HL-60 (cell line): ENCODE measurements around the gene EBF4.

ENCODE experiments used
- DNase-seq, 2 experiments: peaks; one replicate each; pipeline ENCODE4 v3.0.0-alpha.2; 2010 to 2020; ENCODE audit warnings: low read depth in 1 of 2, low spot score in 1 of 2
- H3K27ac ChIP-seq: fragments of 250-450 bp; sonication (Bioruptor Pico); replicated peaks from 2 replicates; pipeline ENCODE4 v1.5.1; 2020; ENCODE audit warnings: mild to moderate bottlenecking, moderate library complexity
- H3K27me3 ChIP-seq: fragments of 250-450 bp; sonication (Bioruptor Pico); 2 replicates; pipeline ENCODE4 v1.5.1; 2021; ENCODE audit warnings: mild to moderate bottlenecking, moderate library complexity; ENCODE audit not compliant: insufficient read depth, poor library complexity, severe bottlenecking
- H3K4me3 ChIP-seq: replicated peaks from 2 replicates; pipeline ENCODE4 v1.5.1; 2011; ENCODE audit warnings: mild to moderate bottlenecking, control low read depth, low read length; ENCODE audit not compliant: insufficient read depth
- GABPA ChIP-seq: IDR thresholded peaks from 2 replicates; pipeline ENCODE4 v1.6.1; 2012; ENCODE audit warnings: low read depth
- POLR2AphosphoS5 ChIP-seq: IDR thresholded peaks from 2 replicates; pipeline ENCODE4 v1.6.1; 2012; ENCODE audit warnings: low read depth
- SPI1 ChIP-seq: IDR thresholded peaks from 2 replicates; pipeline ENCODE4 v1.6.1; 2012; ENCODE audit warnings: low read depth, mild to moderate bottlenecking, borderline replicate concordance
- TF ChIP-seq, protein P1 (sequence below): IDR thresholded peaks from one replicate; pipeline ENCODE4 v1.5.1; 2011; ENCODE audit warnings: low read length, control low read depth, inconsistent platforms; ENCODE audit not compliant: insufficient read depth
- TF ChIP-seq, protein P2 (sequence below): IDR thresholded peaks from 2 replicates; pipeline ENCODE4 v1.6.1; 2012; ENCODE audit warnings: low read depth; ENCODE audit not compliant: insufficient replicate concordance

The EBF4 gene

DNA sequence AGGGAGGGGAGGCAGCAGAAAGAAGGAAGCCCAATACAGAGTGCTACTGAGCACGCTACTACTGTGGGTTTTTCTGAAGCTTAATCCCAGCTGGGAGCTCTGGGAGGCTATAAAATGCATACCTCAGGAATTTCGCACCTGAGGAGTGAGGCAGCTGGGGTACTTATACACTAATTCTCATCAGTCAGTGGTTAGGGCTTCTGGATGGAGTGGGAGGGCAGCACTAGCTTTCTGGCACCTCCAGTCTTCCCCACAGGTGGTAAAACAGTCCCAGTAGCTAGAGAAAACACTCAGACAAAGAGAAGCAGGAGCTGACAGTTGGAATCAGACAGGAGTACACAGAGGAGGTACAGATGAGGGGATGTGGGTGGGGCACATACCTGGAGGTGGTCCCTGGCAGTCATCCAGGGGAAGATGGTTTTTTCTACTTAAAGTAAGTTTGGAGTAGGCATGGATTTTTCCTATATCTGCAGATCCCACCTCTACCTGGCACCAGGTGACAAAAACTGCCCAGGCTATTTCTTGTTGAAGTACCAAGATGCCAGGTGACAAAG is 70.1 kb downstream of the EBF4 start:
- DNase-seq: no peak
- Histone ChIP-seq H3K27ac (no peak overlapping the region), H3K27me3 (no peaks in the 10 kb centered on the region), H3K4me3 (no peak overlapping the region)
- TF ChIP-seq, protein P1, sequence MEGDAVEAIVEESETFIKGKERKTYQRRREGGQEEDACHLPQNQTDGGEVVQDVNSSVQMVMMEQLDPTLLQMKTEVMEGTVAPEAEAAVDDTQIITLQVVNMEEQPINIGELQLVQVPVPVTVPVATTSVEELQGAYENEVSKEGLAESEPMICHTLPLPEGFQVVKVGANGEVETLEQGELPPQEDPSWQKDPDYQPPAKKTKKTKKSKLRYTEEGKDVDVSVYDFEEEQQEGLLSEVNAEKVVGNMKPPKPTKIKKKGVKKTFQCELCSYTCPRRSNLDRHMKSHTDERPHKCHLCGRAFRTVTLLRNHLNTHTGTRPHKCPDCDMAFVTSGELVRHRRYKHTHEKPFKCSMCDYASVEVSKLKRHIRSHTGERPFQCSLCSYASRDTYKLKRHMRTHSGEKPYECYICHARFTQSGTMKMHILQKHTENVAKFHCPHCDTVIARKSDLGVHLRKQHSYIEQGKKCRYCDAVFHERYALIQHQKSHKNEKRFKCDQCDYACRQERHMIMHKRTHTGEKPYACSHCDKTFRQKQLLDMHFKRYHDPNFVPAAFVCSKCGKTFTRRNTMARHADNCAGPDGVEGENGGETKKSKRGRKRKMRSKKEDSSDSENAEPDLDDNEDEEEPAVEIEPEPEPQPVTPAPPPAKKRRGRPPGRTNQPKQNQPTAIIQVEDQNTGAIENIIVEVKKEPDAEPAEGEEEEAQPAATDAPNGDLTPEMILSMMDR: no peak
- TF ChIP-seq, protein P2, sequence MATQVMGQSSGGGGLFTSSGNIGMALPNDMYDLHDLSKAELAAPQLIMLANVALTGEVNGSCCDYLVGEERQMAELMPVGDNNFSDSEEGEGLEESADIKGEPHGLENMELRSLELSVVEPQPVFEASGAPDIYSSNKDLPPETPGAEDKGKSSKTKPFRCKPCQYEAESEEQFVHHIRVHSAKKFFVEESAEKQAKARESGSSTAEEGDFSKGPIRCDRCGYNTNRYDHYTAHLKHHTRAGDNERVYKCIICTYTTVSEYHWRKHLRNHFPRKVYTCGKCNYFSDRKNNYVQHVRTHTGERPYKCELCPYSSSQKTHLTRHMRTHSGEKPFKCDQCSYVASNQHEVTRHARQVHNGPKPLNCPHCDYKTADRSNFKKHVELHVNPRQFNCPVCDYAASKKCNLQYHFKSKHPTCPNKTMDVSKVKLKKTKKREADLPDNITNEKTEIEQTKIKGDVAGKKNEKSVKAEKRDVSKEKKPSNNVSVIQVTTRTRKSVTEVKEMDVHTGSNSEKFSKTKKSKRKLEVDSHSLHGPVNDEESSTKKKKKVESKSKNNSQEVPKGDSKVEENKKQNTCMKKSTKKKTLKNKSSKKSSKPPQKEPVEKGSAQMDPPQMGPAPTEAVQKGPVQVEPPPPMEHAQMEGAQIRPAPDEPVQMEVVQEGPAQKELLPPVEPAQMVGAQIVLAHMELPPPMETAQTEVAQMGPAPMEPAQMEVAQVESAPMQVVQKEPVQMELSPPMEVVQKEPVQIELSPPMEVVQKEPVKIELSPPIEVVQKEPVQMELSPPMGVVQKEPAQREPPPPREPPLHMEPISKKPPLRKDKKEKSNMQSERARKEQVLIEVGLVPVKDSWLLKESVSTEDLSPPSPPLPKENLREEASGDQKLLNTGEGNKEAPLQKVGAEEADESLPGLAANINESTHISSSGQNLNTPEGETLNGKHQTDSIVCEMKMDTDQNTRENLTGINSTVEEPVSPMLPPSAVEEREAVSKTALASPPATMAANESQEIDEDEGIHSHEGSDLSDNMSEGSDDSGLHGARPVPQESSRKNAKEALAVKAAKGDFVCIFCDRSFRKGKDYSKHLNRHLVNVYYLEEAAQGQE: no peak

DNA sequence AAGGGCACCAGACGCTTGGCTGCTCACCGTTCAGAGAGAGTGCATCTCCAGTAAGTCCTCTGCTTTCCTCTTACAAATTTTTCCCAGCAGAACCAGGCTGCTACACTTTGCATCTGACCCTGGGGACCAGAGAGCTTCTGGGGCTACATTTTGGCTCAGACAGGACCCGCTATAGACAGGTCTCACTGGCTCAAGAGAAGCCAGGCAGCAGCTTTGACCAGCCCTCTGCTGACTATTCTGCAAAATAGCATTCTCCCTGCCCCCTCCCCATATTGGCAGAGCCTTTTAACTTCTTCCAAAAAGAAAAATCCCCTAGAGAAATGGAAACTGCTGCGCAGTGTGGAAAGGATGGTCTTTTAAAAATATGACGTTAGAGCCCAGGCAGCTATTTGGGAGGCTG is 70.6 kb downstream of the EBF4 start:
- TF ChIP-seq, protein P2: no peak
- TF ChIP-seq GABPA (no peak), POLR2AphosphoS5 (no peak), SPI1 (no peak)
- TF ChIP-seq, protein P1: no peak
- no peaks in the 10 kb centered on the region for H3K27me3 ChIP-seq
- no peak overlapping the region for H3K27ac ChIP-seq
- no peak for DNase-seq
- no peak overlapping the region for H3K4me3 ChIP-seq

DNA sequence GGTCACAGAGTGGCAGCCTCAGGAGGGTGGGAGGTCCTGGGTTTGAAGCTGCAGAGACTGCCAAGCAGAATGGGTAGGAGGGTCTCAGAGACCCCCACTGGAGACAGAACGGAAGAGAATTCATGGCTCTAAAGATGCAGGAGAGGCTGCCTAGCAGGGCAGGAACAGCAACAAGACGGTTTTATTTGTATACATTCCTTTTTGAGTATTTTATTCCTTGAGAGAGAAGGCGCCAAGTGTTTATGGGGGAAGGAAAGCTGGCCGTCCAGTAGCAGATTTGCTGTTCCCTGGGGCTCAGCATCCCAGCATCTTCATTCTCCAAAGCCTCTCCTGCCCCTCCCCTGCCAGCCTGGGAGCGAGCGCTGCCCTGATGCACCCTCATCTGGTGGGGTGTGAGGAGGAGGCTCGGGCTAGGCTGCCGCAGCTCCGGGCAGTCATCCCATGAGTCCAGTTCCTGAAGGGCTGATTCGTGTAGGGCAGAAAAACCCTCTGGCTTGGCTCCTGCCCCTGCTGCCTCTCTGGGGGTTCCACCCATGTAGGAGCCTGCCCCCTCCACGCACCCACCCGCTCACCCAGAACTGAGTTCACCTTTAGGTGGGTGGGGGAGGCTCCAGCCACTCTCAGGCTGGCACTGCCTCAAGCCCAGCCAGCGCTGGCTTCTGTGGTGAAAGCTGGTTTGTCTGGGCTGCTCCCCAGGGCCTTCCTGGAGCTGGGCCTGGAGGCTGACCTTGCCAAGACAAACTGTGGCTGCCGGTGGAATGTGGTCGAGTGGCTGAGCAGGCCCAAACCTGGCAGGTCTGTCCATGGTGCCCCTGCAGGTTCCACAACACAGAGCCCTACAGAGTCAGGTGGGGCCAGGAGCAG is 75.4 kb downstream of the EBF4 start:
- Histone ChIP-seq H3K4me3 (no peak overlapping the region), H3K27ac (no peak overlapping the region), H3K27me3 (peaks cover 3% of the 10 kb centered on the region)
- no peak for DNase-seq
- TF ChIP-seq, protein P1: no peak
- TF ChIP-seq, protein P2: no peak
- TF ChIP-seq GABPA (no peak), SPI1 (no peak), POLR2AphosphoS5 (no peak)
